Stimulated activated naive CD8-positive, alpha-beta T cell treated with anti-CD3 and anti-CD28 coated beads, Interleukin-15, Interleukin-2, amounts not matched to agents 100 ng/mL and 50 ng/mL, for 24 hours (primary cell): Measurements from ENCODE around the gene SIRPA.
A peak's percentile ranks its signal among the peaks of the same experiment; 100 is the strongest.

Source experiments
- H3K27ac Mint-ChIP-seq: one replicate; pipeline ENCODE4 v1.8.0; 2021; ENCODE audit warnings: mild to moderate bottlenecking, mixed read lengths
- H3K27me3 Mint-ChIP-seq: one replicate; pipeline ENCODE4 v1.8.0; 2021; ENCODE audit warnings: mixed read lengths
- H3K36me3 Mint-ChIP-seq: one replicate; pipeline ENCODE4 v1.8.0; 2021; ENCODE audit warnings: low read depth, mixed read lengths
- H3K4me1 Mint-ChIP-seq: one replicate; pipeline ENCODE4 v1.8.0; 2021; ENCODE audit warnings: low read depth, mixed read lengths
- H3K4me3 Mint-ChIP-seq: one replicate; pipeline ENCODE4 v1.8.0; 2021; ENCODE audit warnings: mild to moderate bottlenecking, mixed read lengths
- H3K9me3 Mint-ChIP-seq: one replicate; pipeline ENCODE4 v1.8.0; 2021; ENCODE audit warnings: mixed read lengths

The SIRPA gene

DNA sequence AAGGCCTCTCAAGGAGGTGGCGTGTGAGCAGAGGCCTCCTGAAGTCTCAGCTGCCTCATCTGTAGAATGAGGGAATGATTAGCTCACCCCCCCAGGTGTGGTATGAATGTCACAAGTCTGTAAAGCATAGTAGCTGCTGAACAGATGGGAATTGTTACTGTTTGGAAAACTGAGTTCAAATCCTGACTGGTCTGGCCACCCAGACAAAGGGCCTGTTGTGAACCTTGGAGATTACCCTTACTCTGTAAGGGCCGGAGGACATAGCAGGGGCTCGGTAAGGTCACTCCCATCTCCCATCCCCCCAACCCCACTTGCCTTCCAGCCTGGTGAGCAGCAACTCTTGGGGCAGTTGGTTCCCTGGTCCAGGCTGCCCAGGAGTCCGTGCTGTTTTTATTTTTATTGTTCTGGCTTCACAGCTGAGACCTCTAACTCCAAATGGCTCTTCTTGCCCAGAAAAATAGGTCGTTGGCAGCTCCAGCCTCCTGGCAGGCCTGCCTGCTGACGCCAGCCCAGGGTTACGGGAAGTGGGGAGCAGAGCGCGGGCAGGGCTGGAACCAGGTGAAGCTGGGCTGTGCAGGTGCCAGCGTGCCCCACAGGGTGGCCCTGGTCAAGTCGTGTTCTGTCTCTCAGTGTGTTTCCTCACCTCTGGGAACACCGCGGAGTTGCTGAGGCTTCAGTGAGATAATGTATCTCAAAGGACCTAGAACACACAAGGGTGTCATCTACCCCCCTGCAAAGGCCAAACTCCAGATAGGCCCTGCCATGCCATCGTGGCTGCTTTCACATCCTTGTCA is 4.5 kb upstream of the SIRPA start:
- no peaks in the 10 kb centered on the region for H3K9me3 Mint-ChIP-seq
- peaks cover under 1% of the 10 kb centered on the region for H3K4me1 Mint-ChIP-seq
- no peak overlapping the region for H3K4me3 Mint-ChIP-seq
- no peak overlapping the region for H3K27ac Mint-ChIP-seq
- H3K36me3 Mint-ChIP-seq, result no peaks in the 10 kb centered on the region
- H3K27me3 Mint-ChIP-seq, result peaks cover 63% of the 10 kb centered on the region

GRCh38 chr20:1891263-1892118 is 3.7 kb upstream of the SIRPA start:
- peaks cover 64% of the 10 kb centered on the region for H3K27me3 Mint-ChIP-seq
- no peaks in the 10 kb centered on the region for H3K9me3 Mint-ChIP-seq
- peaks cover 3% of the 10 kb centered on the region for H3K4me1 Mint-ChIP-seq
- no peak overlapping the region for H3K4me3 Mint-ChIP-seq
- no peaks in the 10 kb centered on the region for H3K36me3 Mint-ChIP-seq
- no peak overlapping the region for H3K27ac Mint-ChIP-seq

GRCh38 chr20:1892119-1892385 is 3.2 kb upstream of the SIRPA start:
- Mint-ChIP-seq H3K9me3 (no peaks in the 10 kb centered on the region), H3K4me1 (peaks cover 3% of the 10 kb centered on the region), H3K27ac (no peak overlapping the region), H3K4me3 (no peak overlapping the region), H3K27me3 (peaks cover 66% of the 10 kb centered on the region), H3K36me3 (no peaks in the 10 kb centered on the region)

DNA sequence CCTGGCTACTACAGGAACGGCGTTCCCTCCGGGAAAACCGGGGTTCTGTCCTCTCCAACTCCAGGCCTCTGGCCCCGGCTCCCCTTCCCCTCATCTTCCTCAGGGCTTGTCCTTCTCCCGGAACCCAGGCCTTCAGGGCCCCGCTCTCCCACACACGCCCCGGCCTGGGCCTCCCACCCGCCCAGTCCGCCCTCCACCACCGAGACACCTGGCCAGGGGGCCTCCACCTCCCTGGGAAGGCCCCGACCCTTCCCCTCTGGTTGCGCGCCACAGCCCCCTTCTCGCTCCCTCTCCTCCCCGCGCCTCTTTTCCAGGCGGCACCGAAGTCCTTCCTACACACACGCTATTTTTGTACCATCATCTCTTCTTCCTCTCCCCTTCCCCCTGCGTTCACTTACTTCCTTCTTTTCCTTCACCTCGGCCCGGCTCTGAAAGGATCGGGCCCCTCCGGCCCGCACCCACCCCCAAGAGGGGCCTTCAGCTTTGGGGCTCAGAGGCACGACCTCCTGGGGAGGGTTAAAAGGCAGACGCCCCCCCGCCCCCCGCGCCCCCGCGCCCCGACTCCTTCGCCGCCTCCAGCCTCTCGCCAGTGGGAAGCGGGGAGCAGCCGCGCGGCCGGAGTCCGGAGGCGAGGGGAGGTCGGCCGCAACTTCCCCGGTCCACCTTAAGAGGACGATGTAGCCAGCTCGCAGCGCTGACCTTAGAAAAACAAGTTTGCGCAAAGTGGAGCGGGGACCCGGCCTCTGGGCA is 1.3 kb upstream of the SIRPA start:
- no peaks in the 10 kb centered on the region for H3K36me3 Mint-ChIP-seq
- H3K27ac Mint-ChIP-seq, result no peak overlapping the region
- H3K27me3 Mint-ChIP-seq, result peaks cover 62% of the 10 kb centered on the region
- no peaks in the 10 kb centered on the region for H3K9me3 Mint-ChIP-seq
- H3K4me1 Mint-ChIP-seq, result peaks cover 21% of the 10 kb centered on the region
- peak overlapping the region; percentile 54 for H3K4me3 Mint-ChIP-seq

- no peaks in the 10 kb centered on the region for H3K9me3 Mint-ChIP-seq
- no peak overlapping the region for H3K27ac Mint-ChIP-seq
- no peaks in the 10 kb centered on the region for H3K36me3 Mint-ChIP-seq
- no peak overlapping the region for H3K4me3 Mint-ChIP-seq
- peaks cover 64% of the 10 kb centered on the region for H3K27me3 Mint-ChIP-seq
- H3K4me1 Mint-ChIP-seq, result peaks cover 22% of the 10 kb centered on the region
Measured at GRCh38 chr20:1894471-1894950, 696 bp upstream of the SIRPA start.

- H3K27me3 Mint-ChIP-seq, result peaks cover 61% of the 10 kb centered on the region
- peak overlapping the region; percentile 75 for H3K4me3 Mint-ChIP-seq
- H3K27ac Mint-ChIP-seq, result no peak overlapping the region
- H3K36me3 Mint-ChIP-seq, result no peaks in the 10 kb centered on the region
- H3K4me1 Mint-ChIP-seq, result peaks cover 22% of the 10 kb centered on the region
- no peaks in the 10 kb centered on the region for H3K9me3 Mint-ChIP-seq
Measured at GRCh38 chr20:1895674-1896483, 672 bp downstream of the SIRPA start.

DNA sequence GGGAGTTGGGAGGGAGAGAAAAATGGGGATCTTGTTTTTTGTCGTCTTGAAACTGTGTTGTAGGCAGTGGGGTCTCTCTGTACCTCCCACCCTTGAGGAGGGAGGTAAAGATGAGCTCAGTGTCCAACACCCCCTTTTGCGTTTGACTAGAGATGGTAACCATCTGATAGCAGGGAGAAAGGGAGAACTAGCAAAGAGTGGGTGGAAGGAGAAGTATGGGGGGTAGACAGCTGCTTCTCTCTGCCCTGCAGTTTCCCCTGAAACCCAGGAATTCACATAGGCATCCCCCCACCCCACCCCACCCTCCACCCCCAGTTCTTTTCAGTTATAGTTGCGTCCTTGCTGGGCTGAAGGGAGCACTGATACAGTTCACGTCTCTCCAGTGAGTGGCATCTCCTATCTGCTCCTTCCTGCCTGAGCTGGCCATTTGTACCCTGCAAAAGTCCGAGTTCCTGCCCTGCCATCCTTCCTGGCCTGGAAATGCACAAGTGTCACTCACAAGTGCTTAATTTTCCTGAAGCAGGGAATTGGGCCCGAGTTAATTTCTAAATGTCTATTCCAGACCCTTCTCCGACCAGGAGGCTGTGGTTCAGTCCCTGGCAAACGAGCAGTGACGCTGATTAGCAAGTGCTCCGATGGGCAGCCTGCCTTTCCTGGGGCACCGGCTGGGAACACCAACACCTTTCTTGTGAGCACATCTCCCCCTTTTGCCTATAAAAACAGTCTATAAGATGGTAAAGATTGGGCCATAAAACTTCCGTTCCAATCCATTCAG is 1.5 kb downstream of the SIRPA start:
- H3K27ac Mint-ChIP-seq, result no peak overlapping the region
- H3K36me3 Mint-ChIP-seq, result no peaks in the 10 kb centered on the region
- peaks cover 22% of the 10 kb centered on the region for H3K4me1 Mint-ChIP-seq
- no peak overlapping the region for H3K4me3 Mint-ChIP-seq
- no peaks in the 10 kb centered on the region for H3K9me3 Mint-ChIP-seq
- peaks cover 54% of the 10 kb centered on the region for H3K27me3 Mint-ChIP-seq

DNA sequence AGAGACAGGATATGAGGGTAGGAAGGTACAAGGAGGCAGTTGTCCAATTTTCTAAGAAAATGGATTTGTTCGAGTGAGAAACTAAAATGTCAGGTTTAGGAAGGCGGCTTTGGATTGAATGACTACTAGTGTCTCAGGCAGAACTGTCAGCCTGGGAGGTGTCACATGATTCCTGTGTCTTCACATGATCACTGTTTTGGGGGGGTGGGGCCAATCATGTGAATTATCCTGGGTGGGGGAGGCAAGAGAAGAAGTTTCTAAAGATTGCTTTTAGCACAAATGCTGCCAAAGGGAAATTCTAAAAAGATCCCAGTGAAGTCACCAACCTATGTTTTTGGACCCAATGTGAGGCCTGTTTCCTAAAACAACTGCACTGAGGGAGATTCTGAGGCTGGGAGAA is 2.3 kb downstream of the SIRPA start:
- Mint-ChIP-seq H3K27me3 (peaks cover 47% of the 10 kb centered on the region), H3K4me1 (peaks cover 22% of the 10 kb centered on the region), H3K27ac (peak overlapping the region; percentile 7), H3K9me3 (no peaks in the 10 kb centered on the region), H3K36me3 (no peaks in the 10 kb centered on the region), H3K4me3 (no peak overlapping the region)

DNA sequence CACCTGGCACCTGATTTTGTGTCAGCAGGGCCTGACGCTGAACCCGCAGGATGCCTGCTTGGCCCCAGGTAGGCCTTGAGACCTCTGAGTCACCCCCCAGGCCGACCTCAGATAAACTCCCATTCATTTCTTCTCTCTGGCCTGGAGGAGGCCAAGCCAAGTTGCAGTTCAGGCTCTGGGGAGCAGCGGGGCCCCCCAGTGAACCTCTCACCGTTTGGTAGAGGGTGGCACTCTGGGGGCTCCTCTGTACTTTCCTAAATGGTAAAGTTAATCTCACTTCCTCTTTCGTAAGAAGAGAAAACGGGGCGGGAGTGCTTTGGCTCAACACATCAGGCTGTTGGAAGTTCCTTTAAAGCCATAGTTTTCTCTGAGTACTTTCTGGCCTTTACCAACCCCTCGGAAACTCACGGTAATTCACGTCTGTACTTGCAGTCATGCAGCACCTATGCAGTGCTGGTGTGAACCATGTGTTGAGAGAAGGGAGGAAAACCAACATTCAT is 2.8 kb downstream of the SIRPA start:
- Mint-ChIP-seq H3K4me1 (peaks cover 22% of the 10 kb centered on the region), H3K9me3 (no peaks in the 10 kb centered on the region), H3K36me3 (no peaks in the 10 kb centered on the region), H3K27me3 (peaks cover 43% of the 10 kb centered on the region), H3K27ac (peak overlapping the region; percentile 55), H3K4me3 (no peak overlapping the region)

GRCh38 chr20:1898482-1899240 is 3.5 kb downstream of the SIRPA start:
- Mint-ChIP-seq H3K27ac (peak overlapping the region; percentile 55), H3K4me1 (peaks cover 22% of the 10 kb centered on the region), H3K36me3 (no peaks in the 10 kb centered on the region), H3K9me3 (no peaks in the 10 kb centered on the region), H3K4me3 (no peak overlapping the region), H3K27me3 (peaks cover 41% of the 10 kb centered on the region)

- Mint-ChIP-seq H3K4me3 (no peak overlapping the region), H3K36me3 (no peaks in the 10 kb centered on the region), H3K27ac (no peak overlapping the region), H3K9me3 (no peaks in the 10 kb centered on the region), H3K4me1 (peaks cover 22% of the 10 kb centered on the region), H3K27me3 (peaks cover 36% of the 10 kb centered on the region)
Measured at GRCh38 chr20:1899241-1899525, 4.0 kb downstream of the SIRPA start.

GRCh38 chr20:1900321-1900801 is 5.2 kb downstream of the SIRPA start:
- peaks cover 36% of the 10 kb centered on the region for H3K27me3 Mint-ChIP-seq

DNA sequence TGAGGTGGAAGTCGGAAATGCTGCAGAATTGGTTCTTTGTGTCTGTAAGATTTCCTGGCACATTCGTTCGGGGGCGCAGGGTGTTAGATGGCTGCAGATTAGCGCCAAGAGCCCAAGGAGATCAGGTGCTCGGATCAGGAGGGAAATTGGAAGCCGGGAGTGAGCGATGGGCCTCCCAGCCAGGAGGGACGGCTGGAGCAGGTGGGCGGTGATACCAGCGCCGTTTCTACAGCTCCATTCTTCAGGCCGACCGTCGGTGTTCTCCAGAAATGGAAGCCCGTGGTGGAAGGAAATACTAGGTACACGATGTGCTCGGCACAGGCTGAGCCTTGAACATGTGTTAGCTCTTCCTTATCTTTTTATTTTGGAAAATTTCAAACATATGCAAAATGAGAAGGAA is 6.5 kb downstream of the SIRPA start:
- H3K4me1 Mint-ChIP-seq, result peaks cover 25% of the 10 kb centered on the region
- no peaks in the 10 kb centered on the region for H3K9me3 Mint-ChIP-seq
- no peaks in the 10 kb centered on the region for H3K36me3 Mint-ChIP-seq
- H3K27ac Mint-ChIP-seq, result no peak overlapping the region
- no peak overlapping the region for H3K4me3 Mint-ChIP-seq
- peaks cover 24% of the 10 kb centered on the region for H3K27me3 Mint-ChIP-seq

More at GRCh38 chr20:1900321-1900801, 5.2 kb downstream of the SIRPA start:
- Mint-ChIP-seq H3K9me3 (no peaks in the 10 kb centered on the region), H3K27ac (no peak overlapping the region), H3K4me1 (peaks cover 22% of the 10 kb centered on the region), H3K36me3 (no peaks in the 10 kb centered on the region), H3K4me3 (no peak overlapping the region)
